ENCODE measurements around the gene TBX2.

DNA sequence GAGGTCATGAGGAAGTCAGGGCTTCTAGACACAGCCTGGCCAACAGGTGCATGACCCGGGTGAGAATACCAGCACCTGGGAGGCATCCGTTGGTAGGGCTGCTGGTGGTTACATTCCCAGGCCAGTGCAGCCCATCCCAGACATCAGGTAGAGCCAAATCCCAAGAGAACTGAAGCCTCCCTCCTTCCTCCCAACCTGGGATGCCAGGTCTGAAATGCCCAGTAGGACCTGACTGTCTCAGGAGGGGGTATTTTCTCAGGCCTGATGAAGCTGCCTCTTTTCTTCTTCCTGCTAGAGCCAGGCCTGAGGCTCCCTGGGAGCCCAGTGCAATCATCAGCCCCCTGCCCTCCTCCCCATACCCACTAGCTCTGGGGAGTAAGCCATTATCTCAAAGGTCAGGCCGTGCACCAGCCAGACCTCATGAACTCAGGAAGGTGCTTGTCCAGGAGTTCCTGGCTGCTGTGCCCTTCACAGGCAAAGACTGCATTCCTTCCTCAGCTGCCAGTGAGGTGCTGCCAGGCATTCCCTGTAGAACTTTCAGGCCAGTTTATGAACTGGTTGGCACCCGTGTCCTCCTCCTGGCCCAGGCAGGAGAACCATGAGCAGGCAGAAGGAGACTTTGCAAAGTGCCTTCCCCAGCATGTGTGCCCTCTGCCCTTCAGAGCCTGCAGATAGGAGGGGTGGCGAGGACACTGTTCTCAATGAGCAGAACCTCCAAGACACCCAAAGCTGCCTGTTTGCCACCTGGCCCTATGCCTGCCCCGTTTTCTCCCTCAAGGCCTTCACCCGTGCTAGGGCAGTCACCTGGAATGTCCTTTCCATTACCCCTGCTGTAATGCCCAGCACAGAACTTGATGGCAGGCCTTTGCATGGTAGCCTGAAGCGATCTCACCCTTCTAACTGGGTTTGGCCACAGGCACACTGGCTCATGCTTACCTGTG is 7.6 kb downstream of the TBX2 start:
- TF ChIP-seq, protein P1, sequence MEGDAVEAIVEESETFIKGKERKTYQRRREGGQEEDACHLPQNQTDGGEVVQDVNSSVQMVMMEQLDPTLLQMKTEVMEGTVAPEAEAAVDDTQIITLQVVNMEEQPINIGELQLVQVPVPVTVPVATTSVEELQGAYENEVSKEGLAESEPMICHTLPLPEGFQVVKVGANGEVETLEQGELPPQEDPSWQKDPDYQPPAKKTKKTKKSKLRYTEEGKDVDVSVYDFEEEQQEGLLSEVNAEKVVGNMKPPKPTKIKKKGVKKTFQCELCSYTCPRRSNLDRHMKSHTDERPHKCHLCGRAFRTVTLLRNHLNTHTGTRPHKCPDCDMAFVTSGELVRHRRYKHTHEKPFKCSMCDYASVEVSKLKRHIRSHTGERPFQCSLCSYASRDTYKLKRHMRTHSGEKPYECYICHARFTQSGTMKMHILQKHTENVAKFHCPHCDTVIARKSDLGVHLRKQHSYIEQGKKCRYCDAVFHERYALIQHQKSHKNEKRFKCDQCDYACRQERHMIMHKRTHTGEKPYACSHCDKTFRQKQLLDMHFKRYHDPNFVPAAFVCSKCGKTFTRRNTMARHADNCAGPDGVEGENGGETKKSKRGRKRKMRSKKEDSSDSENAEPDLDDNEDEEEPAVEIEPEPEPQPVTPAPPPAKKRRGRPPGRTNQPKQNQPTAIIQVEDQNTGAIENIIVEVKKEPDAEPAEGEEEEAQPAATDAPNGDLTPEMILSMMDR (conservative IDR thresholded peaks at IDR 0.05; ENCODE audit: low read length): no peak
- no peak for TF ChIP-seq EZH2phosphoT487 (IDR thresholded peaks at IDR 0.05; ENCODE audit: borderline replicate concordance)
